ENCODE measurements around the gene DPP6. TPM values are rescaled to one million over a fixed set of nuclear protein-coding genes. Genes with fewer than 3 reads are reported as not detected.
A peak's percentile ranks its signal among the peaks of the same experiment; 100 is the strongest.

The DPP6 gene
- total and polyA plus RNA-seq, 9 of the 15 experiments (the other 6 are each of a cell fraction or from before 2014, with no cell fraction given), result not detected

GRCh38 chr7:154677454-154677853 is 625.3 kb downstream of the DPP6 start (continued):
- no peak for TF ChIP-seq SAP30 (IDR thresholded peaks at IDR 0.05; ENCODE audit: borderline replicate concordance, insufficient read depth, low read depth, low read length, poor library complexity, severe bottlenecking)
- TF ChIP-seq PHTF2 (CRISPR knock-in tag; IDR thresholded peaks at IDR 0.05), result no peak
- TF ChIP-seq KAT2B (IDR thresholded peaks at IDR 0.05; ENCODE audit: low read depth, low read length), result no peak
- no peak for TF ChIP-seq ZKSCAN1 (IDR thresholded peaks at IDR 0.05; ENCODE audit: low read depth, low read length)
- no peak for TF ChIP-seq FOXA1 (IDR thresholded peaks at IDR 0.05; ENCODE audit: borderline replicate concordance)
- TF ChIP-seq MLX (CRISPR knock-in tag; conservative IDR thresholded peaks at IDR 0.05), result no peak
- no peak for TF ChIP-seq RFX7 (CRISPR knock-in tag; IDR thresholded peaks at IDR 0.05)
- no peak for TF ChIP-seq TEAD4 (IDR thresholded peaks at IDR 0.05; ENCODE audit: low read length)
- TF ChIP-seq TEAD4 (CRISPR knock-in tag; IDR thresholded peaks at IDR 0.05; ENCODE audit: borderline replicate concordance), result no peak
- TF ChIP-seq IRF2 (CRISPR knock-in tag; IDR thresholded peaks at IDR 0.05), result no peak
- no peak for TF ChIP-seq TCF7L2 (IDR thresholded peaks at IDR 0.05; ENCODE audit: low read depth, low read length)
- no peak for TF ChIP-seq ZZZ3 (IDR thresholded peaks at IDR 0.05)
- no peak for TF ChIP-seq ZNF280B (CRISPR knock-in tag; IDR thresholded peaks at IDR 0.05)
- peak; percentile 60; the same call in 1 of the 2 replicates for TF ChIP-seq NR4A1 (CRISPR knock-in tag; IDR thresholded peaks at IDR 0.05)
- peak; percentile 76 for TF ChIP-seq NR4A1 (tag; IDR thresholded peaks at IDR 0.05)
- TF ChIP-seq ATF4 (CRISPR knock-in tag; IDR thresholded peaks at IDR 0.05), result peak; percentile 74; the same call in 1 of the 2 replicates
- TF ChIP-seq ZNF253 (CRISPR knock-in tag; conservative IDR thresholded peaks at IDR 0.05), result no peak
- peak; percentile 60; the same call in 1 of the 2 replicates for TF ChIP-seq RAD51 (IDR thresholded peaks at IDR 0.05; ENCODE audit: borderline replicate concordance, low read depth)
- TF ChIP-seq KDM1A (IDR thresholded peaks at IDR 0.05), result peak in 1 of 2 experiments; percentile 42; a peak in 1 of 4 replicates
- no peak for TF ChIP-seq HDAC2 (IDR thresholded peaks at IDR 0.05)
- TF ChIP-seq LEF1 (IDR thresholded peaks at IDR 0.05), result no peak
